ENCODE data around the gene FMN2. TPM values are rescaled to one million over a fixed set of nuclear protein-coding genes. Genes with fewer than 3 reads are reported as not detected.

Gene FMN2
- total RNA-seq, 1 donor from 2014 or later: under 0.01 TPM

- Histone ChIP-seq H3K36me3 (ENCODE audit: control insufficient read depth, insufficient read depth, low read length) (no peaks in the 10 kb centered on the region), H3K27me3 (ENCODE audit: control insufficient read depth, insufficient read depth, low read length) (no peaks in the 10 kb centered on the region), H3K4me3 (ENCODE audit: low read depth, low read length) (no peak overlapping the region)
- no peak for TF ChIP-seq CTCF (IDR thresholded peaks at IDR 0.05; ENCODE audit: insufficient read depth, low read length, severe bottlenecking)
- FAIRE-seq: no peak
- DNase-seq (ENCODE audit: low read depth): no peak
Observed at GRCh38 chr1:240332672-240333071, 241.0 kb downstream of the FMN2 start.

GRCh38 chr1:240337781-240338180, 246.1 kb downstream of the FMN2 start:
- FAIRE-seq: no peak

GRCh38 chr1:240338837-240339236, 247.2 kb downstream of the FMN2 start:
- no peaks in the 10 kb centered on the region for H3K27me3 ChIP-seq (ENCODE audit: control insufficient read depth, insufficient read depth, low read length)
- FAIRE-seq (no peak), DNase-seq (ENCODE audit: low read depth) (no peak)
- no peak overlapping the region for H3K4me3 ChIP-seq (ENCODE audit: low read depth, low read length)
- no peak for TF ChIP-seq CTCF (IDR thresholded peaks at IDR 0.05; ENCODE audit: insufficient read depth, low read length, severe bottlenecking)
- no peaks in the 10 kb centered on the region for H3K36me3 ChIP-seq (ENCODE audit: control insufficient read depth, insufficient read depth, low read length)

More at GRCh38 chr1:240337781-240338180, 246.1 kb downstream of the FMN2 start:
- Histone ChIP-seq H3K27me3 (ENCODE audit: control insufficient read depth, insufficient read depth, low read length) (no peaks in the 10 kb centered on the region), H3K4me3 (ENCODE audit: low read depth, low read length) (no peak overlapping the region), H3K36me3 (ENCODE audit: control insufficient read depth, insufficient read depth, low read length) (no peaks in the 10 kb centered on the region)
- DNase-seq (ENCODE audit: low read depth): peak; percentile 86
- no peak for TF ChIP-seq CTCF (IDR thresholded peaks at IDR 0.05; ENCODE audit: insufficient read depth, low read length, severe bottlenecking)

GRCh38 chr1:240341365-240342250, 249.9 kb downstream of the FMN2 start:
- no peak for DNase-seq (ENCODE audit: low read depth)
- no peaks in the 10 kb centered on the region for H3K36me3 ChIP-seq (ENCODE audit: control insufficient read depth, insufficient read depth, low read length)
- FAIRE-seq: no peak
- no peaks in the 10 kb centered on the region for H3K27me3 ChIP-seq (ENCODE audit: control insufficient read depth, insufficient read depth, low read length)
- no peak for TF ChIP-seq CTCF (IDR thresholded peaks at IDR 0.05; ENCODE audit: insufficient read depth, low read length, severe bottlenecking)
- no peak overlapping the region for H3K4me3 ChIP-seq (ENCODE audit: low read depth, low read length)

- no peak for FAIRE-seq
Observed at GRCh38 chr1:240342251-240342625, 250.6 kb downstream of the FMN2 start.

More at GRCh38 chr1:240342251-240342625, 250.6 kb downstream of the FMN2 start:
- no peaks in the 10 kb centered on the region for H3K36me3 ChIP-seq (ENCODE audit: control insufficient read depth, insufficient read depth, low read length)
- H3K4me3 ChIP-seq (ENCODE audit: low read depth, low read length): no peak overlapping the region
- TF ChIP-seq CTCF (IDR thresholded peaks at IDR 0.05; ENCODE audit: insufficient read depth, low read length, severe bottlenecking): no peak
- DNase-seq (ENCODE audit: low read depth): peak; percentile 8
- H3K27me3 ChIP-seq (ENCODE audit: control insufficient read depth, insufficient read depth, low read length): no peaks in the 10 kb centered on the region

Data from bronchial epithelial cell (primary cell).